ENCODE measurements around the gene WDR6.
"Not testable (repeated sequence)": the region's sequence is repeated elsewhere in the genome, so short reads cannot be mapped to it uniquely, and the experiment has no call there.

WDR6 gene

DNA sequence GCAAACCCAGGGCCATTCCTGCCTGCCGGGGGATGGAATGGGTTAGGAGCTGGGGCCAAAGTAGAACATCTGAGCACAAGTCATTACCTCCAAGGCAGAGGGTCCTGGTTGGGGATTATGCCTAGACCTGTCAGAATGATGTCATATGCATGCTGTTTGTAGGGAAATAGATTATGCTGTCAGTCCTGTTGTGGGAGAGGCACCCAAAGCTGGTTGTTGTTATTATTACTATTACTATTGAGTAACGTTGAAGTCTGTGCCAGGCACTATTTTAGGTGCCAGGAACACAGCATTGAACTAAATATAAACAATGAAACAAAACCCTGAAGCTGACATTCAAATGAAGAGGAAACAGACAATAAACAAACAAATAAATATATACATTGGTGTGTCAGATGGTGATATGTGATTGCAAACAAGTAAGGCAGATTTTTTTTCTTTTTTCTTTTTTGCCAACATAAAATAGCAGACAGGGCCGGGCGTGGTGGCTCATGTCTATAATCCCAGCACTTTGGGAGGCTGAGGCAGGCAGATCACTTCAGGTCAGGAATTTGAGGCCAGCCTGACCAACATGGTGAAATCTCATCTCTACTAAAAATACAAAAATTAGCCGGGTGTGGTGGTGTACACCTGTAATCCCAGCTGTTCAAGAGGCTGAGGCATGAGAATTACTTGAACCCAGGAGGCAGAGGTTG, 15.2 kb upstream of the WDR6 start:
- DNase-seq = no peak

DNA sequence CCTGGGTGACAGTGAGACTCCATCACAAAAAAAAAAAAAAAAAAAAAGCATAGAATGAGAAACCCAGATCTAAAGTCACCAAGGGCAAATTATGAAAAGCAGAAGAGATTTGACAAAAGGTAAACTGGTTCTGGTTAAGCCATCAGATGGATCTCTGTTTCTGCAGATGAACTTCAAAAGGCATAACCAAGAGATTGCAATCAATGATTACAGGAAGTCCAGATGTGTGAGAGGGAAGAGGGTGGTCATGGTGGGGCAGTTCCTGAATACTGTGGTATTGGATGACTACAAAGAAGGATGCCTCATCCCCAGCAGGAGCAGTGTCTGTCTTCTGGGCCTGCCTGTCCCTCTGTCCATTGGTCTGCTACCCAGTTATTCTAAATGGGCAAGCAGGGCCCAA, 13.4 kb upstream of the WDR6 start:
- DNase-seq = no peak

DNA sequence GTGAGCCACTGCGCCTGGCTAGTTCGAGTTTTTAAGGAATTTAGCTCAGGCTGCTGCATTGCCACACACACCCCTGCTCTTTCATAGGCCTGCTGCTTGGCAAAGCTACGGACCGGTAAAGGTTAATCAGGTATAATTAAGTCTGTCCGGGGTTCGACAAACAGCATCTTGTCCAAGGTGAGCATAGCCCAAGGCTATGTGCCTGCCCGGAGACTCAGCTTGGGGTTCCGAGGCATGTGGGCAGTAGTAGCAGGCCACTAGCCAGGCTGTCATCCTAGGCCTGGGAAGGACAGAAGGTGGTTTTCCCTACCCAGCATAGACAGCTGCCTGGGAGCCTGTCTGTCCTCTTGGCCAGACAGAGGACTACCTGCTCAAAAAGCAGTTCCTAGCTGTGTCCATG, 10.6 kb upstream of the WDR6 start:
- DNase-seq = no peak

DNA sequence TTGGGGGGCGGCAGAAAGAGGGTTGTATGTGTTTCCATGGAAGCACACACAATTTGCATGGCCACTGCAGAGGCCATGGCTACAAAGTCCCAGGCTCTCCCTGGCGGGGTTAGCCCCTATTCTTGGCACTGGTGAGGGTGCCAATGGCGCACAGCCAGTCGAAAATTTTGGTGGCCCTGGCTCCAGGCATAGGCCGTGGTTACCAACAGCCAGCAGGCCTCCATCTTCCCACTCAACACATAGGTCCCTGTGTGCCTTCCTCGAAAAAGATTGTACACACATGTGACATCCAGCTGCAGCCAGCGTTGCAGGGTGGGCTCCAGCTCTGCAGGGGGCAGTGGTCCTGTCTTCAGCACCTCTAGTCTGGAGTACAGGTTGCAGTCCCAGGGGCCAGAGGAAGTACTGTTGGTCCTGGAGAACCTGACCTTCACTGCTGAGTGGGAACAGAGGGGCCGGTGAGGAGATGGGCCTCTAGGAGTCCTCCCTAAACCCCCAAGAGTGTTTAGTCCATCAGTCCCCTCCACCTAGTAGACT, 10.0 kb upstream of the WDR6 start:
- DNase-seq = no peak

DNA sequence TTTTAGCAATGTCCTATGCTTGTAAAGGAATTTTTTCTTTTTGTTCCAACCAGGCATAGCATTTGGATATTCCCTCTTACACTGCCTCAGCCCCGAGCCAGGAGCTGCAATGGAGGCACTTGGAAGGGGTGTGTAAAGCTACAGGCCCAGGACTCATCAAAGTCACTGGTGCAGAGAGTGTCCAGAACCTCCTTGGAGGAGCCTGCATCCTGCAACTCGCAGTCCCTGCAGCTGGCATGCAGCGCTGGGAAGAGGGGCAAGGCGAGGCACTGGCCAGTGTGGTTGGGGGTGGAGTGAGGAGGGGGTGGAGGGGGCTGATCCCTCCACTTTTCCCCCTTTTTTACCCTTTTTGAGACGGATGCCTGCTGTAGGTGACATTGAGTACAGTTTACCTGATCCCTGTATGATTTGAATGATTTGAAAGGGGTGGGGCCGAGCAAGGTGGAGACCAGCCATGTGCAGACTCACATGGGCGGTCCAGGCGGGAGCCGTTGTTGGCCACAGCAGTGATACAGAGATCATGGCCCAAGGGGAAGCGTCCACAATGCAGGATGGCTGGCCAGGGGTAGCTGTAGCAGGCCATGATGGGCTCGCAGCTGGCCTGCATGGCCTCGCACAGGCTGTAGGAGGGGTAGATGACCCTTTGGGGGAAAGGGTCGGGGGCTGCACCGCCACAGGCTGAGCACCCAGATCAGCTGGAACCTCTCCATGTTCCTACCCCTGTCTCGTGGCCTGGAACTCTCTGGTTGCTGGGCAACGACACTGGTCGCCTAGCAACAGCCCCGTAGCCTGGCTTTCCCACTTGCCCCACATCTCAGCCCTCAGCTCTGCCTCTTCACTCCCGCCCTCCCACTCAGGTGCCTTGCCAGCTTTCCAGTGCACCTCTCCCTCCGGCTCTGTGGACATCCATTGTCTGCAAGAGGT, 9.2 kb upstream of the WDR6 start:
- peak in 1 of 2 experiments; percentile 41 for DNase-seq

DNA sequence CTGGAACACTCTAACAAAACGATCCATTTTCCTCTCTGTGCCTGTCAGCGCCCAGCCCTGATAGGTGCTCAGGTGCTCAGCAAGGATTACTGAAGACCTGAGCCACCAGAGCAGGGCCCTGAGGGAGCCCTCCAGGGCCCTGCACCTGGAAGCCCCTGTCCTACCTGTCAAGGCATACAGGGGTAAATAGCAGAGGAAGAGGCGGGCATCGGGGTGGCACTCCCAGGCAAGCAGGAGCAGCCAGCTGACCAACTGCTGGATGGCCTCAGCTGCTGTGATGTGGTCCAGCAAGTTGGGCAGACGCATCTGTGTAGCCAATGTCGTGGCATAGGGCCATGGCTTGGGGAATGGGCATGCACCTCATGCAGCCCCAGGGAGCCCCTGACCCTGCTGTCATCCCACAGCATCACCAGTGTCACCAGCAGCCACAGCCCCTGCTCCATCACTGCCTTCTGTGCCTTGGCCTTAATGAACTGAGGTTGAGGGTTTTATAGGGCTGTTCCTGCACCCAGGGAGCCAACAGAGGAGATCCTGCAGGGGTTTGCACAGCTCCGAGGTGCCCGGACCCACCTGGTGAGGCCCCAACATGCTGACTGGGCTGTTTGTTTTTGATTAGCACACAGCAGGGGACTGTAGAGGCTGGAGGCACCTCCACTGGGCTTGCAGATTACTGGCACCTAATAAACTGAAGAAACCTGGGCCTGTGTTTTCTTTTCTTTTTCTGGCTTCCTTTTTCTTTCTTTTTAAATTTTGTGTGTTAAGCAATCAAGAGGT, 7.9 kb upstream of the WDR6 start:
- DNase-seq = no peak

DNA sequence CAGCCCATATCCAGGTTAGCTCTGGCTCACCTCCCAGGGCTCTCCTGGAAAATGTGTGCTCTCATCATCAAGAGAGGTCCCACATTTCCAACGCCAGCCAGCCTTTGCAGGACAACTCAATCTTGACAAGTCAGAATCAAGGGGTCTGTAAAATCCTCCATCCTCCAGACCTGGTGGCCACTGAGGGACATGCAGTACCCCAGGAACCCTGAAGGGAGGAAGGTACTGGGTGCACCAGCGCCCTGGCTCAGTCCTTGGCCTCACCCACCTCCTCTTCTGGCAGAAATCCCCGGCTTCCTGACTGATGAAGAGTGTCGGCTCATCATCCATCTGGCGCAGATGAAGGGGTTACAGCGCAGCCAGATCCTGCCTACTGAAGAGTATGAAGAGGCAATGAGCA, 6.0 kb upstream of the WDR6 start:
- DNase-seq = no peak

DNA sequence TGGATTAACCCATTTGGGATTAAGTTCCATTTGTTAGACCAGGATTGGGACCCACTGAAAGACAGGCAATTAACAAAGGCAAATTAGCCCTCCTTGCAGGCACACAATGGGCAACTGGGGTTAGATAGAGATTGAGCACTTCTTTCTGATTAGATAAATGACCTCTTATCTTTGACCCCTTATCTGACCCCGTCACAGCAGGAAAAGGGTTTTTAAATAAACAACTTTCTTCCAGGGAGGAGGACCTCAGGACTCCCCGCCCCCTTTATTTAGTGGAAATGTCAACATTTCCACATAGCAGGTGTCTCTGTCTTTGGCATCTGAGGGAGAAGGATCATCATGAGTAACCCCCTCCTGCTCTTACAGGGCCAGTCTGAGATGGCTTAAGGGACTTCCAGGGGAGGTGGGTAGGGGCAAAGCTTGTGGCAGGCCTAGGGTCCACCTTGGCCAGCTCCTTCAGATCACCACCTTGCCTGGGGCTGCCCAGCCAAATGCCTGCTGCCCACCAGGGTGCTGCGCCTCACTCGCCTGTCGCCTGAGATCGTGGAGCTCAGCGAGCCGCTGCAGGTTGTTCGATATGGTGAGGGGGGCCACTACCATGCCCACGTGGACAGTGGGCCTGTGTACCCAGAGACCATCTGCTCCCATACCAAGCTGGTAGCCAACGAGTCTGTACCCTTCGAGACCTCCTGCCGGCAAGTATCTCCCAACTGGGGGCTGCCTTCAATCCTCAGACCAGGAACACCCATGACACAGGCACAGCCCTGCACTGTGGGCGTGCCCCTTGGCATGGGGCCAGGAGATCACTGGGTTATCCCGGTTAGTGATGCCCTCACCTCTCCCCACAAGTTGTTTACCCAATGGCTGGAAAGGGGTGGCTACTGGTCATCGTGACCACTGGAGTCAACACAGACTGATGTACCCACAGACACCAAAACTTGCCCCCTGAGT, 2.6 kb upstream of the WDR6 start:
- no peak for DNase-seq

DNA sequence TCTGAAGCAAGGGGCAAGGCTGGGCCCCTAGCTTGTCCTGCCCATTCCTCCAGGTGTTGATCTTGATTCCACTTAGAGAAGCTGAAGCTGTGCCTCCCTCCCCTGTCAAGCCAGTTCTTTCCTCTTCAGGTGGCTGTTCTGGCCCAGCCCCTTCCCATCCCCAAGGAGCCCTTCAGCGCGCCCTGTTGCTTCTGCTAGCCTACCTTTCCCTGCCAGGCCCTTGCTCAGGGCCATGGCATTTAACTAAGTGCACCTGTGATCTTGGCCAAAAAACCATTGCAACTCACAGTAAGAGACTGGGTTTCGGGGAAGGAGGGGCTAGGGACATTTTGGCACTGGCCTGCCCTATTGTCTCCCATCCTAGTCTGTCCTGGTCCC, 1.9 kb upstream of the WDR6 start:
- DNase-seq = no peak

DNA sequence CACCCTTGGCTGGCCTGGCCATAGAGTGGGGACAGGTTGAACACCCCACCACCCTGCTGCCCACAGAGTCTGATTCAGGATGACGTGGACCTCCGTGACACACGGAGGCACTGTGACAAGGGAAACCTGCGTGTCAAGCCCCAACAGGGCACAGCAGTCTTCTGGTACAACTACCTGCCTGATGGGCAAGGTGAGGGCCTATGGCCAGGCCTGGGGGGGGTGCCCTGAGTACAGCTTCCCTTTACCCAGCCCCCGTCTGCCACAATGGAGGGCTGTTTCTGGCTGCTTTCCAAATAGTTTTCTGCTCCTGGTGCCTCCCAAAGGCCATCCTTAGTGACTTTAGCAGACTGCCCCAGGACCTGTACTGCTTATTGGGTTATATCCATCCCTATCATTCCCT, 1.2 kb upstream of the WDR6 start:
- DNase-seq = no peak

DNA sequence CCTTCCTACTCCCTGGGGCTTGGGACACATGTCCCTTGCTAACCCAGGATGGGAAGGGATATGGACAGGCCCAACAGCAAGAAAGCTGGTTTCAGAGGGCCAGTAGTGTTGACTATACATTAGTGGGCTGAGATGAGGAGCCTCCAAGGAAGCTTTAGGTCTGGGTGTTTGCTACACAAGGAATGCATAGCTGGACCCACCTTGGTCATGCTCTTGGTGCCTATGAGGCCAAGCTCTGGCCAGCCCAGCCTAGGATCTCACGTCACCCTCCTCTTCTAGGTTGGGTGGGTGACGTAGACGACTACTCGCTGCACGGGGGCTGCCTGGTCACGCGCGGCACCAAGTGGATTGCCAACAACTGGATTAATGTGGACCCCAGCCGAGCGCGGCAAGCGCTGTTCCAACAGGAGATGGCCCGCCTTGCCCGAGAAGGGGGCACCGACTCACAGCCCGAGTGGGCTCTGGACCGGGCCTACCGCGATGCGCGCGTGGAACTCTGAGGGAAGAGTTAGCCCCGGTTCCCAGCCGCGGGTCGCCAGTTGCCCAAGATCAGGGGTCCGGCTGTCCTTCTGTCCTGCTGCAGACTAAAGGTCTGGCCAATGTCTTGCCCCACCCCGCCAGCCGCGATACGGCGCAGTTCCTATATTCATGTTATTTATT, 653 bp upstream of the WDR6 start:
- DNase-seq = peak in 1 of 2 experiments; percentile 21

DNA sequence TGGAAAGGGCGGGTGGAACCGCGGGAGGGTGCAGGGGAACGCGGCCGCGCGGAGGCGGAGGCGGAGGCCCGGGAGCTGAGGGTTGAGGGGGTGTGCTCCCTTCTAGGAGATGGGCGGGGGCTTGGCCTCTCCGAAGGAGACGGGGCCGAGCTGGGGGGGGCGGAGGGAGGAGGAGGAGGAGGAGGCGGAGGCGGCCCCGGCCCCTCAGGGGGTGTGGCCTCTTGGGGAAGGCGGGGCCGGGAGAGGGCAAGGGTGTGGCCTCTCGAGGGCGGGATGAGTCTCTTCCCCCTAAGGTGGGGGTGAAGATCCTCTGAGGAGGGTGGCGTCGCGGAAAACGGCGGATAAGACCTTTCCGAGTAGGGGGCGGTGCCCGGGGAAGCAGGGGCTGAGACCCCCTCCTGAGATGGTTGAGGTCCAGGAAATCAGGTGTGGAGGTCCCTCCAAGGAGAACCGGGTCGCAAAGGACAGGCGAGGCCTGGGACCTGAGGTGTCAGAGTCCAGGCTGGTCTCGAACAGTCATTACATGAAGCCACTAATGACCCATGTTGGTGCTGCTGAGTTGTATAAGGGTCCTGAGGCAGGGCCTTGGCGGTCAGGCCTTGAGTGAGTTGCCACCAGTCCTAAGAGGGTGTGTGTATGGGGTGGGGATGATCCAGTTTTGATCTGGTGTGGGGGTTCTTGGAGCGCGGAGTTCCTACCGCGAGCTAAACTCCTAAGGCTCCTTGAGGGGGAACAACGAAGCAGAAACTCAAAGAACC, 759 bp downstream of the WDR6 start:
- DNase-seq = peak; percentile 61 to 73

DNA sequence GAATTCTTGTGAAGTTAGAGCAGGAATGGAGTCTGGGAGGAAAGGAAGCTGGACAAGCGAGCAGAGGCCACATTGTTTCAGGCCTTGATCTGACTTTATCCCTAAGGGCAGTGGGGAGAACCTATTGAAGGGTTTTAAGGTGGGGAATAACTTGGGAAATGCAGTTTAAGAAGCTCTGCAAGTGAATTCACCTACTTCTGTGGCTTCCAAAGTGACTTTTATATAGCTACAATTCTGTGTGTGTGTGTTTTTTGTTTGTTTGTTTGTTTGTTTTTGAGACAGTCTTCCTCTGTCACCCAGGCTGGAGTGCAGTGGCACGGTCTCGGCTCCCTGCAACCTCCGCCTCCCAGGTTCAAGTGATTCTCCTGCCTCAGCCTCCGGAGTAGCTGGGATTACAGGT, 1.4 kb downstream of the WDR6 start:
- not testable (repeated sequence) for DNase-seq

DNA sequence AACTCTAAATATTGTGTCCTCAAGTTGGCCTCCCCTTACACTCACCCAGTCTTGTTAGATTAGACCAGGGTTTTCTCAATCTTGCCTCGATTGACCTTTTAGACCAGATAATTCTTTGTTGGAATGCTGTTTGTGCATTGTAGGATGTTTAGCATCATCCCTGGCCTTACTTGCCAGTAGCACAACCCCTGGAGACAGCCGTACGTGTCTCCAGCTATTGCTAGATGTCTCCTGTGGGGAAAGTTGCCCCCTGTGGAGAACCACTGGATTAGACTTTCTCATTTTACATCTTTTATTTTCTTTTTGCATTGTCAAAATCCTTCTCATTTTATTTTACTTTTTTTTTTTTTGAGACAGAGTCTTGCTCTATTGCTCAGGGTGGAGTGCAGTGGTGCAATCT, 2.2 kb downstream of the WDR6 start:
- DNase-seq = no peak

DNA sequence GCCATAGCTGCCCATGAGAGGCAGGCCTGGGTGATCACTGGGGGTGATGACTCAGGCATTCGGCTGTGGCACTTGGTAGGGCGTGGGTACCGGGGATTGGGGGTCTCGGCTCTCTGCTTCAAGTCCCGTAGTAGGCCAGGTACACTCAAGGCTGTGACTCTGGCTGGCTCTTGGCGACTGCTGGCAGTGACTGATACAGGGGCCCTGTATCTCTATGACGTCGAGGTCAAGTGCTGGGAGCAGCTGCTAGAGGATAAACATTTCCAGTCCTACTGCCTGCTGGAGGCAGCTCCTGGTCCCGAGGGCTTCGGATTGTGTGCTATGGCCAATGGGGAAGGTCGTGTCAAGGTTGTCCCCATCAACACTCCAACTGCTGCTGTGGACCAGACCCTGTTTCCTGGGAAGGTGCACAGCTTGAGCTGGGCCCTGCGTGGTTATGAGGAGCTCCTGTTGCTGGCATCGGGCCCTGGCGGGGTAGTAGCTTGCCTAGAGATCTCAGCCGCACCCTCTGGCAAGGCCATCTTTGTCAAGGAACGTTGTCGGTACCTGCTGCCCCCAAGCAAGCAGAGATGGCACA, 5.3 kb downstream of the WDR6 start:
- peak in 1 of 2 experiments; percentile 53 for DNase-seq

DNA sequence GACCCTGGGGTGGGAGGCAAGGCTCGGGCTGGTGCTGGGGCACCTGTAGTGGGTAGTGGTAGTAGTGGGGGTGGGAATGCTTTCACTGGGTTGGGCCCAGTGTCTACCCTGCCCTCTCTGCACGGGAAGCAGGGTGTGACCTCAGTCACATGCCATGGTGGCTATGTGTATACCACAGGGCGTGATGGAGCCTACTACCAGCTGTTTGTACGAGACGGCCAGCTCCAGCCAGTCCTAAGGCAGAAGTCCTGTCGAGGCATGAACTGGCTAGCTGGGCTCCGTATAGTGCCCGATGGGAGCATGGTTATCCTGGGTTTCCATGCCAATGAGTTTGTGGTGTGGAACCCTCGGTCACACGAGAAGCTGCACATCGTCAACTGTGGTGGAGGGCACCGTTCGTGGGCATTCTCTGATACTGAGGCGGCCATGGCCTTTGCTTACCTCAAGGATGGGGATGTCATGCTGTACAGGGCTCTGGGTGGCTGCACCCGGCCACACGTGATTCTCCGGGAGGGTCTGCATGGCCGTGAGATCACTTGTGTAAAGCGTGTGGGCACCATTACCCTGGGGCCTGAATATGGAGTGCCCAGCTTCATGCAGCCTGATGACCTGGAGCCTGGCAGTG, 6.0 kb downstream of the WDR6 start:
- no peak for DNase-seq

DNA sequence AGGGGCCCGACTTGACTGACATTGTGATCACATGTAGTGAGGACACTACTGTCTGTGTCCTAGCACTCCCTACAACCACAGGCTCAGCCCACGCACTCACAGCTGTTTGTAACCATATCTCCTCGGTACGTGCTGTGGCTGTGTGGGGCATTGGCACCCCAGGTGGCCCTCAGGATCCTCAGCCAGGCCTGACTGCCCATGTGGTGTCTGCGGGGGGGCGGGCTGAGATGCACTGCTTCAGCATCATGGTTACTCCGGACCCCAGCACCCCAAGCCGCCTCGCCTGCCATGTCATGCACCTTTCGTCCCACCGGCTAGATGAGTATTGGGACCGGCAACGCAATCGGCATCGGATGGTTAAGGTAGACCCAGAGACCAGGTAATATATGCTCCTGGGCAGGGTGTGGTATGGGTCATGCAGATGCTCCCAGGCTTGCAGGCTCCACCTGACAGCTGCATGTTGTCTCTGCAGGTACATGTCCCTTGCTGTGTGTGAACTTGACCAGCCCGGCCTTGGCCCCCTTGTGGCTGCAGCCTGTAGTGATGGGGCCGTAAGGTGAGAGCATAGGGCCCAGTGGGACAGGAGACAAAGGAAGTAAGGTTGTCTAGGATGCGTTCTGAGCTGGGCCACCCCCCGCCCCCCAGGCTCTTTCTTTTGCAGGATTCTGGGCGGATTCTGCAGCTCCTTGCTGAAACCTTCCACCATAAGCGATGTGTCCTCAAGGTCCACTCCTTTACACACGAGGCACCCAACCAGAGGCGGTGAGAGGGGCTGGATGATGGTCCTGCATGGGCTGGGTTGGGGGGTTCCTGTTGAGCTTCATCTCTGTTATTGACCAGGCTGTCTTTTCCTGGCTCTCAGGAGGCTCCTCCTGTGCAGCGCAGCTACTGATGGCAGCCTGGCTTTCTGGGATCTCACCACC, 6.8 kb downstream of the WDR6 start:
- DNase-seq = peak; percentile 47 to 53

DNA sequence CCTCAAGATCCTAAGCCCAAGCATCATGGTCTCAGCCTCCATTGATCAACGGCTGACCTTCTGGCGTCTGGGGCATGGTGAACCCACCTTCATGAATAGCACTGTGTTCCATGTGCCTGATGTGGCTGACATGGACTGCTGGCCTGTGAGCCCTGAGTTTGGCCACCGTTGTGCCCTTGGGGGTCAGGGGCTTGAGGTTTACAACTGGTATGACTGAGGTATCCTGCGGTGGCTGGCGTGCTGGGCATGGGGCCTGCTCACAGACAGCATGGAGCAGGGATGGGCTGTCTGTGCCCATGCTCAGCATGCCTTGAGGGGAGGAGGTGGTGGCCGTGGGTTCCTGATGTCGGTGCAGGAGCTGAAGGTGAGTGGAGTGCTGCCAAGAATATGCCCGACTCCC, 7.9 kb downstream of the WDR6 start:
- no peak for DNase-seq

DNA sequence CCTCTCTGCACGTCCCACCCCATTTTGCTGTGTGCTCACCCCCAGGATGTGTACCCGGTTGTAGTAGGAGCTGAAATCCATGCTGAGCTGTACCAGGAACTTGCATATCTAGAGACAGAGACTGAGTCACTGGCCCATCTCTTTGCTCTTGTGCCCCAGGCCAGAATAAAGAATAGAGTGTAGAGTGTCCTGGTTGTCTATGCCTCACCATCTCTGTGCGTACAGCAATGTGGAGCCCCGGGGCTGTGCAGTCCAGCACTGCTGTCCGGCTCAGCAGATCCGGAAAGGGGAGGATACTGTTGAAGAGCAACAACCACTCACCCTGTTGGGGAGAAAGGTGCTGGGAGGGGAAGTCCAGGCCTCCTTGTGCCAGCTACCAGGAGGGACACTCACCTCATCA, 8.6 kb downstream of the WDR6 start:
- no peak for DNase-seq
